ENCODE measurements around the gene CALCOCO2.
"Not testable (repeated sequence)": the region's sequence is repeated elsewhere in the genome, so short reads cannot be mapped to it uniquely, and the experiment has no call there.

CALCOCO2 gene

DNA sequence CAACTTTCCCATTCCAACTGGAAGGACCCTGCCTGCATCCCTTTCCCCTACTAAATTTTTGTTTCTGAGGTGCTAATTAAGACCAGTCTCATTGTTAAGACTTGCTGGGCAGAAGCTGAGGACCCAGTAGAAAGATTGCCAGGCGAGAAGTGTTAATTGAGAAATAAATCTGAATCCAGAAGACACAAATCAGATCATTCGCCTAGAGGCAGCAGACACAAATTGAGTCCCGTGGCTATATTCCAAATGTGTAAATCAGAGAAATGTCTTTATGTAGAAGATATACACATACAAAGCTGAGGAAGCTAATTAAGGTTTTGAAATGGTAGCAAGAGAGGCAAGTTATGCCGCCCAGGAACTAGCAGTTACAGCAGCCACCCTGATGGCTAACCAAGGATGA, 29.6 kb downstream of the CALCOCO2 start:
- TF ChIP-seq, protein P1, sequence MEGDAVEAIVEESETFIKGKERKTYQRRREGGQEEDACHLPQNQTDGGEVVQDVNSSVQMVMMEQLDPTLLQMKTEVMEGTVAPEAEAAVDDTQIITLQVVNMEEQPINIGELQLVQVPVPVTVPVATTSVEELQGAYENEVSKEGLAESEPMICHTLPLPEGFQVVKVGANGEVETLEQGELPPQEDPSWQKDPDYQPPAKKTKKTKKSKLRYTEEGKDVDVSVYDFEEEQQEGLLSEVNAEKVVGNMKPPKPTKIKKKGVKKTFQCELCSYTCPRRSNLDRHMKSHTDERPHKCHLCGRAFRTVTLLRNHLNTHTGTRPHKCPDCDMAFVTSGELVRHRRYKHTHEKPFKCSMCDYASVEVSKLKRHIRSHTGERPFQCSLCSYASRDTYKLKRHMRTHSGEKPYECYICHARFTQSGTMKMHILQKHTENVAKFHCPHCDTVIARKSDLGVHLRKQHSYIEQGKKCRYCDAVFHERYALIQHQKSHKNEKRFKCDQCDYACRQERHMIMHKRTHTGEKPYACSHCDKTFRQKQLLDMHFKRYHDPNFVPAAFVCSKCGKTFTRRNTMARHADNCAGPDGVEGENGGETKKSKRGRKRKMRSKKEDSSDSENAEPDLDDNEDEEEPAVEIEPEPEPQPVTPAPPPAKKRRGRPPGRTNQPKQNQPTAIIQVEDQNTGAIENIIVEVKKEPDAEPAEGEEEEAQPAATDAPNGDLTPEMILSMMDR (IDR thresholded peaks at IDR 0.05; ENCODE audit: insufficient read depth, missing control alignments), result no peak
- FAIRE-seq (no peak), DNase-seq (ENCODE audit: insufficient read length, low spot score) (no peak)

DNA sequence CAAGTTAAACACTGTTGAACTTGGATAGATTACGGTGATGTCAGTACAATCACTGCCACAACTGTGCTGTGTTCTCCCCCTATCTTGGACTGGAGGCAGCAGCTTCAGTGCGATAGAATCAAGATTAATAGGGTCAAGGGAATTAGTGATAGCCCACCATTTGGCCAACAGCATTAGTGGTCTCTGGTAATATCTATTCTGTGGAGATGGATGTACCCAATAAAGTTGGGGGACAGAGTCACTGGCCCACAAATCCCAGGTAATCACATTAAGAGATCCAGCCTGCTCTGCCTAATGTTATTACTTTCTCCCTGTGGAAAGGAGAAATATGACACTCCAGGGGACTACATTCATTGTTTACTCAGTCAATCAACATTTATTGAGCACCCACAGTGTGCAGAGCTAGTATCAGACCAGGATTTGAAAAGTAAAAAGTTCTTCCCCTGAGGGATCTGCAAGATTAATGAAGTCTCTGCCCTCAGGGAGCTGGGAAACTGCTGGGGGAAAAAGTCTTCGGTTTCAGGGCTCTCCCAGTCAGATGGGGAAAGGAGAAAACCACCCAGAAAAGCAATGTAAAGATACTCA, 38.2 kb downstream of the CALCOCO2 start:
- TF ChIP-seq, protein P1 (IDR thresholded peaks at IDR 0.05; ENCODE audit: insufficient read depth, missing control alignments), result no peak
- FAIRE-seq, result peak; percentile 70
- no peak for DNase-seq (ENCODE audit: insufficient read length, low spot score)

DNA sequence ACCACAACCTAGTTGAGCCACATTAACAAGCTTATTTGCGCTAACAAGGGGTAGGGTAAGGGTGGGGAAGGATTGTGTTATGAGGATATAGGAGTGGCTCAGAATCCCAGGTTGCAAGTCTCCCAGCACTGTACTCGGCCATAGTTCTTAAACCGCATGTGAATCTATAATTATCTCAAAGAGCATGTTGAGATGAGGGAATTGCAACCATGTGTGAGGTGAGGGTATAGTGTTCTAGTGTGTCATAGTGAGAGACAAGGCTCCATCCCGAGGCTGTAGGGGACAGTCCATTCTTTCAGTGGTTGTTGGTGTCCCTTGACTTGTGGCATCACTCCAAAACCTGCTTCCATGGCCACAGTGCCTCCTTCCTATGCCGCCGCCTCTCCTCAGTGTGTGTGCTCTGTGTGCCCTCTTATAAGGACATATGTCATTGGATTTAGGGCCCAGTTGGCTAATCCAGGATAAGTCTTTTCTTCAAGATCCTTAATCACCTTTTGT, 39.0 kb downstream of the CALCOCO2 start:
- TF ChIP-seq, protein P1 (IDR thresholded peaks at IDR 0.05; ENCODE audit: insufficient read depth, missing control alignments), result no peak
- FAIRE-seq (peak; percentile 91), DNase-seq (ENCODE audit: insufficient read length, low spot score) (peak; percentile 21)

DNA sequence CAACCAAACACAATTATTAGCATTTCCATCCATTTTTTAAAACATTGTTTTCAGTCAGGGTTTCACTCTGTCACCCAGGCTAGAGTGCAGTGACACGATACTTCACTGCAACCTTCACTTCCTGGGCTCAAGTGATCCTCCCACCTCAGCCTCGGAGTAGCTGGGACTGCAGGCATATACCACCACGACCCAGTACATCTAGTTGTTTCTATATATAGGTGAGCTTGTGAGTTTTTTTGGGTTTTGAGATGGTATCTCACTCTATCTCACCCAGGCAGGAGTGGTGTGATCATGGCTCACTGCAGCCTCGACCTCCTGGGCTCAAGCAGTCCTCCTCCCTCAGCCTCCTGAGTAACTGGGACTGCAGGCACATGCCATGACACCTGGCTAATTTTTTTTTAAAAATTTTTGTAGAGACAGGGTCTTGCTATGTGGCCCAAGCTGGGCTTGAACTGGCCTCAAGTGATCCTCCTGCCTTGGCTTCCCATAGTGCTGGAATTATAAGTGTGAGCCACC, 40.3 kb downstream of the CALCOCO2 start:
- DNase-seq (ENCODE audit: insufficient read length, low spot score) (no peak), FAIRE-seq (no peak)
- TF ChIP-seq, protein P1 (IDR thresholded peaks at IDR 0.05; ENCODE audit: insufficient read depth, missing control alignments), result no peak

DNA sequence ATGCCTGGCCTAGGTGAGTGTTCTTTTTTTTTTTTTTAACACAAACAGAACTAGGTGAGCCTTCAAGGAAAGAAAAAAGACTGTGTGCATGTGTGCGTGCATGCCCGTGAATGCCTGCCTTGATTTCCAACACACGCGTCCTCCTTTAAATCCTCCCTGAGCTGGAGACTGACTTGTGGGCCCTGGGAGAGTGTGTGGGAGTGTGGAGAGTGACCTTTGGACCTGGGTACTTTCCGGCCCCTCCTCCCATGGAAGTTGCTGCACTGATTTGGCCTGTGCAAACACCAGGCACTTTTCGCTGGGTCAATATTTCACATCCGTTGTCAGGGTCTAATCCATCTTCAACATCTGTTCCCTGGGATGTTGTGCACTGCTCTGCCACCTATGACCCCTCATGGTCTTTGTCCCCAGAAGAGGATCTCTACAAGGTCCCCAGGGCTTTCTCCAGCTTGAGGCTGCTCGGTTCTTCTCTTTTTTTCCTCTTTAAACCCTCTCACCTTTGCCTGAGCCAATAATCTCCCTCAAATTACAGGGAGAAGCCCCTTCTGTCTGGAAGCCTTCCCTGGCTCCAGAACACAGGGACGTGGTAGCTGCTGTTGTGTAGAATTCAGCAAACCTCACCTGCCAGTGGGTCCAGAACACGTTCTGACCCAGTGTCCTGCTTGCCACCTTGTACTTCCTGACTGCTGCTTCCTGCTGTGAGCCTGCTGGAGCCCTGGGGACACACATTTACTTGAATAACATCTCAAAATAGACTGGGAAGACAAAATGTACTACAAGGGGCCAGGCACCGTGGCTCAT, 40.9 kb downstream of the CALCOCO2 start:
- TF ChIP-seq, protein P1 (IDR thresholded peaks at IDR 0.05; ENCODE audit: insufficient read depth, missing control alignments), result no peak
- no peak for FAIRE-seq
- peak; percentile 38 for DNase-seq (ENCODE audit: insufficient read length, low spot score)

DNA sequence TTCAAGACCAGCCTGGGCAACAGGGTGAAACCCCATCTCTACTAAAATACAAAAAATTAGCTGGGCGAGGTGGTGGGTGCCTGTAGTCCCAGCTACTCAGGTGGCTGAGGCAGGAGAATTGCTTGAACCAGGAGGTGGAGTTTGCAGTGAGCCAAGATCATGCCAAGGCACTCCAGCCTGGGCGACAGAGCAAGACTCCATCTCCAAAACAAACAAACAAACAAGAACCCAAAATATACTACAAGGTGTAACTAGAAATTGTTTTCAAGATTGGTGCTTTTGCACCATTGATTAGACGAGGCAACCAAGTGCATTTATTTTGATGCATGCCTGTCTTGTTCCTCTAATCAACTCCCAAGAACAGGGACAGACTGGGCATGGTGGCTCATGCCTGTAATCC, 41.6 kb downstream of the CALCOCO2 start:
- not testable (repeated sequence) for DNase-seq (ENCODE audit: insufficient read length, low spot score); FAIRE-seq

DNA sequence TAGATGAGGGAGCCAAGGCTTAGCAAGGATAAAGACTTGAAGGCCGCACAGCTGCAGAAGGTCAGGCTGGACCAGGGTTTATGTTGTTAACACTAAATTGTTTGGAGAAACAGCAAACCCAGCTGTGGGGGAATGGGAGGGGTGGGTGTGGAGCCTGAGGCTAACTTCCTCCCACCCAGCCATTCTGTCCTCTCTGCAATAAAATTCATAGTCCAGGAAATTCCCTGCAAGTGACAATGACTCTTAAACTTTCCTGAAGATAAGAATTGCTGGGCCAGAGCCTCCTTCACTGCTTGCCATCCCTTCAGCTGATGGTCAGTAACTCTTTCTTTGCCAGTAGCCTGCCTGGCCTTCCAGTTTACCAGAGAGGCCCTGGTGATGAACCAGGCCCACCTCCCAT, 42.4 kb downstream of the CALCOCO2 start:
- DNase-seq (ENCODE audit: insufficient read length, low spot score) (no peak), FAIRE-seq (no peak)
- TF ChIP-seq, protein P1 (IDR thresholded peaks at IDR 0.05; ENCODE audit: insufficient read depth, missing control alignments), result no peak
